Breast epithelium (tissue), 4 donors: ENCODE measurements around the gene GALNT9. TPM values are rescaled to one million over a fixed set of nuclear protein-coding genes. Genes with fewer than 3 reads are reported as not detected.

Experiments used
- DNase-seq, 2 donors: peaks; one replicate each; pipeline ENCODE4 v3.0.0-alpha.2; 2019; ENCODE audit warnings: low spot score in 2 of 2
- H3K27ac ChIP-seq, 2 donors: fragments of 200-600 bp; sonication (generic) in 1 of 2; one replicate each; pipeline ENCODE4 v1.5.1; 2016 to 2019; ENCODE audit warnings: mild to moderate bottlenecking in 1 of 2
- H3K27me3 ChIP-seq, 2 donors: fragments of 200-600 bp; sonication (generic) in 1 of 2; one replicate each; pipeline versions ENCODE4 v1.5.1 to v1.6.0; 2017 to 2019; ENCODE audit warnings: control low read depth in 1 of 2, mild to moderate bottlenecking in 1 of 2
- H3K36me3 ChIP-seq: fragments of 200-600 bp; one replicate; pipeline ENCODE4 v1.5.1; 2019
- H3K4me1 ChIP-seq, 2 donors: fragments of 200-600 bp; sonication (generic); one replicate each; pipeline ENCODE4 v1.5.1; 2016 to 2019; ENCODE audit warnings: control low read depth in 1 of 2
- H3K4me3 ChIP-seq, 3 donors: fragments of 200-600 bp; sonication (generic); 1 replicate in 2 of 3; 2 replicates in 1 of 3; pipeline ENCODE4 v1.5.1; 2016 to 2019; ENCODE audit warnings: mild to moderate bottlenecking in 3 of 3, moderate library complexity in 2 of 3
- H3K9me3 ChIP-seq, 2 donors: fragments of 200-600 bp; sonication (generic) in 1 of 2; one replicate each; pipeline ENCODE4 v1.5.1; 2016 to 2019; ENCODE audit warnings: control low read depth in 1 of 2
- POLR2A ChIP-seq: fragments of 450-650 bp; IDR thresholded peaks from one replicate; pipeline ENCODE4 v1.6.1; 2016; ENCODE audit warnings: antibody characterized with exemption, mild to moderate bottlenecking, moderate library complexity
- POLR2AphosphoS5 ChIP-seq, 3 donors: sonication (generic); formaldehyde crosslinking; IDR thresholded peaks; one replicate each; pipeline ENCODE4 v1.6.1; 2017; ENCODE audit warnings: antibody characterized with exemption in 3 of 3
- intact Hi-C: fragments of 100-400 bp; cut with DNase I; formaldehyde crosslinking; loops from one replicate; pipeline ENCODE4 v1.15.1; 2023; ENCODE audit warnings: low total_unique reads
- total RNA-seq, 3 donors: library from RNA; depleted of rRNA; stranded (reverse); fragments of >200 nt; gene quantifications; one replicate each; pipeline ENCODE4 v1.1.0, GENCODE V29; 2016
- TF ChIP-seq, protein P1 (sequence below), 3 donors: fragments of 450-650 bp; IDR thresholded peaks; one replicate each; pipeline ENCODE4 v1.5.1; 2016 to 2017; ENCODE audit warnings: antibody characterized with exemption in 3 of 3, mild to moderate bottlenecking in 3 of 3, moderate library complexity in 3 of 3

GALNT9 gene
- total RNA-seq, 3 donors from 2014 or later, result 2.9 TPM; not detected in 2

DNA sequence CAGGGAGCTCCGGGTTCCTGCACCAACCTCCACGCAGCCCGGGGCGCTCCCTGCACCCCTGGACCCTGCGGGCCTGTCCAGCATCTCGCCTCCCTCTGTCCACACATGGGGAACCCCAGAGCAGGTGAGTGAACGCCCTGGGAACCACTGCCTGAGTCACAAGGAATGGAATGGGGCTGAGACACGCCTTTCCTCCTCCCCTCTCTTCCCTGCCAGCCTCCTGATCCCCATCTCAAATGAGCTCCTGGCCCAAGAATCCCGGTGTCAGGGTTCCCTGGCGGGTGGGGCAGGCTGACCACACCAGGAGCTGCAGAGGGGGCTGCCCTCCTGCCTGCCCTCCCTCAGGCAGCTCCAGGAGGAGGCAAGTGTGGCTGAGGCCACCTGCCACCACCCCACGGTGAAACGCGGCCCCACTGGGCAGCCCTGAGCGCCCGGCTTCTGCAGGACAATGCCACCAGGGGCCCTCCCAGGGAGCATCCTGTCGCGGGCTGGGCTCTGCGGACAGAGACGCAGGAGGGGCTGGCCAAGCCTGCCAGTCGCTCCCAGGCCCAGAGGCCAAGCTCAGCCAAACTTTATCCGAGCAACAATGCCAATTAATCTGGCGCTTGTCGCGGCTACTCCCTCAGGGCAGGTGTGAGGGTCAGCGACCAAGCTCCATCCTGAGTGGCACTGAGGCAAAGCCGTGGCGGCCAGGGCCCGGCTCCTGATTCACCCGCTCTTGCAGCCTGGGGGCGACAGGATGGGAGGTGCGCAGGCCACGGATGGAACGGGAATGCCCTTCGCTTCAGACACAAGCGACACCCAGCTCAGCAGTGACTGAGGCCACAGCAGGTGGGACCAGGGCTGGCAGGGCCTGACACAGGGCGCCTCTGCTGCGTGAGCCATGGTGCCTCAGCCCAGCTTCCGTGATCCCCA, 44.3 kb downstream of the GALNT9 start:
- Histone ChIP-seq H3K27ac (no peak overlapping the region), H3K36me3 (no peaks in the 10 kb centered on the region), H3K4me3 (no peak overlapping the region), H3K4me1 (peaks cover 0 to 8% of the 10 kb centered on the region in 2 donors), H3K27me3 (peaks cover 0 to 96% of the 10 kb centered on the region in 2 donors), H3K9me3 (no peaks in the 10 kb centered on the region)
- intact Hi-C loops, result no loop called here
- no peak for DNase-seq
- no peak for TF ChIP-seq POLR2AphosphoS5 (IDR thresholded peaks at IDR 0.05)
- TF ChIP-seq POLR2A, result no peak
- TF ChIP-seq, protein P1, sequence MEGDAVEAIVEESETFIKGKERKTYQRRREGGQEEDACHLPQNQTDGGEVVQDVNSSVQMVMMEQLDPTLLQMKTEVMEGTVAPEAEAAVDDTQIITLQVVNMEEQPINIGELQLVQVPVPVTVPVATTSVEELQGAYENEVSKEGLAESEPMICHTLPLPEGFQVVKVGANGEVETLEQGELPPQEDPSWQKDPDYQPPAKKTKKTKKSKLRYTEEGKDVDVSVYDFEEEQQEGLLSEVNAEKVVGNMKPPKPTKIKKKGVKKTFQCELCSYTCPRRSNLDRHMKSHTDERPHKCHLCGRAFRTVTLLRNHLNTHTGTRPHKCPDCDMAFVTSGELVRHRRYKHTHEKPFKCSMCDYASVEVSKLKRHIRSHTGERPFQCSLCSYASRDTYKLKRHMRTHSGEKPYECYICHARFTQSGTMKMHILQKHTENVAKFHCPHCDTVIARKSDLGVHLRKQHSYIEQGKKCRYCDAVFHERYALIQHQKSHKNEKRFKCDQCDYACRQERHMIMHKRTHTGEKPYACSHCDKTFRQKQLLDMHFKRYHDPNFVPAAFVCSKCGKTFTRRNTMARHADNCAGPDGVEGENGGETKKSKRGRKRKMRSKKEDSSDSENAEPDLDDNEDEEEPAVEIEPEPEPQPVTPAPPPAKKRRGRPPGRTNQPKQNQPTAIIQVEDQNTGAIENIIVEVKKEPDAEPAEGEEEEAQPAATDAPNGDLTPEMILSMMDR (IDR thresholded peaks at IDR 0.05), result no peak

DNA sequence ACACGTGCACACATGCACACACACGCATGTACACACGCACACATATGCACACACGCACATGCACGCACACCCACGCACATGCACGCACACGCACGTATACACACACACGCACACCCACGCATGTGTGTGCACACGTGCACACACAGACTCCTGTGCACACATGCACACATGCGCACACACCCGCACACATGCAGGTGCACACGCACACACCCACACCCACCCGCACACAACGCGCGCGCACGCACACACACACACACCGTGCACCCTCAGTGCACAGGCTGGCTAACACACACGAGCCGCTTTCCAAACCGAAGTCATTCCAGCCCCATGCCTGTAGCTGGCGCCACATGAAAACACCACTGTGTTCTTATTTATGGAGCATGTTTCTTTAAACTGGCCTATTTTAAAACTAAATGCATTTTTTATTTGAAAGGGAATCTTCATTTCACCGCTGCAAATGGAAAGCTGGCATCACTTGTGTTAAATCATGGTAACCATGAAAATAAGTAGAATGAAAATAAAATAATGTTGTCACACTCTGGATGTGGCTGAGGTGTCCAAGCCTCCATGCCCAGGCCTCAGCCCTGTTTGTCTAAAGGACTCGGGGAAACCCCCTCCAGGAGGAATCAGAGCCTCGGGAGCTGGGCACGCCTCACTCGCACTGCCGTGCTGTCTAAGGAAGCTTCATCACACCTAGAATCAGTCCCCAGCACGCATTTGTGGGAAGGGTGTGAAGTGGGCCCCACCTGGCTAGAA, 45.1 kb downstream of the GALNT9 start:
- Histone ChIP-seq H3K4me3 (no peak overlapping the region), H3K9me3 (no peaks in the 10 kb centered on the region), H3K27ac (no peak overlapping the region), H3K36me3 (no peaks in the 10 kb centered on the region), H3K27me3 (peaks cover 0 to 97% of the 10 kb centered on the region in 2 donors), H3K4me1 (peaks cover 0 to 8% of the 10 kb centered on the region in 2 donors)
- no peak for DNase-seq
- intact Hi-C loops, result no loop called here
- TF ChIP-seq POLR2AphosphoS5 (IDR thresholded peaks at IDR 0.05) (no peak), POLR2A (no peak)
- TF ChIP-seq, protein P1 (IDR thresholded peaks at IDR 0.05), result no peak

DNA sequence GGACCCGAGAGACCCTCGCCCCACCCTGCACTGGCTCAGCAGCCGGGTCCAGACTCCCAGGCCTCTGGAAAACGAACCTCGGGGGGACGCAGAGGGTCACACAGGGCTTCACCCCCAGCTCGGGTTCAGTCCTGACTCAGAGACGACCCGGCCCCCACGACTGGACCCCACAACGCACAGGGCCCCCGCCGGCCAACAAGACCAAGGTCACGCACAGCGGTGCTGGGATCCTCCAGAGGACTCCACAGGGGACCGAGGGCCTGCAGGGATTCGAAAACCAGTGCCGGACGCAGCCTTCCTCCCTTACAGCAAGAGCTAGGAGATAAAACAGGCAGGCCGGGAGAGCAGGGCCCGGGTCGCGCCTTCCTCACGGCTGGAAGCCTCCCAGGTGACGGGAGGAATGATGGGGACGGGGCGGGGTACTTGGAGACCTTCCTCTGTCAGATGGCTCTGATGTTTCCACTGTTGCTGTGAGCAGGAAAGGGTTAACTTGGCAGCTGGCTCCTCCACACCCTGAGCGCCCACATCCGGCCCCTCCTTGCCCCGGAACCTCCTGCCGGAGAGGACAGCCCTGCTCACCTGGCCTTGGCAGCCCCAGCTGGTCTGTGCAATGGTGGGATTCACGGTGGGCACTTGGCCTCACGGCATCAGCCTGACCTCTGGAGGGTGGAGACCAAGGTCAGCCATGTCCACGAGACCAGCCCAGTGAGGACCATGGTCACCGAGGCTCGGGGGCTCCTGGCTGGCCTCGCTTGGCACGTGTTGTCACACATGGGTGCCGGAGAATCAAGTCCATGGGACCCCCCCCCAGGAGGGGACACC, 46.2 kb downstream of the GALNT9 start:
- intact Hi-C loops, result no loop called here
- Histone ChIP-seq H3K27ac (no peak overlapping the region), H3K36me3 (no peaks in the 10 kb centered on the region), H3K9me3 (no peaks in the 10 kb centered on the region), H3K4me3 (no peak overlapping the region), H3K27me3 (peaks cover 0 to 97% of the 10 kb centered on the region in 2 donors), H3K4me1 (peaks cover 0 to 8% of the 10 kb centered on the region in 2 donors)
- no peak for DNase-seq
- TF ChIP-seq, protein P1 (IDR thresholded peaks at IDR 0.05), result no peak
- TF ChIP-seq POLR2AphosphoS5 (IDR thresholded peaks at IDR 0.05), result no peak
- TF ChIP-seq POLR2A, result no peak

DNA sequence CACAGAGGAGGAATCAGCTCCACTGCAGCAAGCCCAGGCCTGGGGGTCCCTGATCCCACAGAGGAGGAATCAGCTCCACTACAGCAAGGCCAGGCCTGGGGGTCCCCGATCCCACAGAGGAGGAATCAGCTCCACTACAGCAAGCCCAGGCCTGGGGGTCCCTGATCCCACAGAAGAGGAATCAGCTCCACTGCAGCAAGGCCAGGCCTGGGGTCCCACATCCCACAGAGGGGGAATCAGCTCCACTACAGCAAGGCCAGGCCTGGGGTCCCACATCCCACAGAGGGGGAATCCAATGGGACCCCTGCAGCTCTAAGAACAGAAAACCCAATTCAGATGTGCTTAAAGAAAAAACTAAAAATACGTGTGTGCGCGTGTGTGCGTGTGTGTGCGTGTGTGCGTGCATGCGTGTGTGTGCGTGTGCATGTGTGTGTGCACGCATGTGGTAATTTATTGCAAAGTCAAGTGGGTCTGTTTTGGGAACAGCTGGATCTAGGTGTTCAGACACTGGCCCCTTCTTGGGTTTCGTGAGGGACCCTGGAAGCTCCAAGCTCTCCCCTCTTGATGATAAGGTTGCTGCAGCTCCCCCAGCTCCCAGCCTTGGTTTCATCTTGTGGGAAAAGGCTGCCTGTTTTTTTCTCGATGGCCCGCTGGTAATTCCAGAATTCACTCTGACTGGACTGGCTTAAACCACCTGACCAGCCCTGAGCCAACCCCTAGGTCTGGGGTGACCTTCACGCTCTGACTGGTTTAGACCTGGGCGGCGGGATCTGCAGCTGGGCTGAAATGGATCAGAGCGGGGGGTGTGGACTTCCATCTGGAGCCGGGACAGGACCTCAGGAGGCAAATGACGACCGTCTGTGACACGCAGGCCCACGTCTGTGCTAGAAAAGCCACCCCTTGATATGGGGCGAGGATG, 47.1 kb downstream of the GALNT9 start:
- no peaks in the 10 kb centered on the region for H3K36me3 ChIP-seq
- no peak overlapping the region for H3K4me3 ChIP-seq
- TF ChIP-seq POLR2A (no peak), POLR2AphosphoS5 (IDR thresholded peaks at IDR 0.05) (no peak)
- TF ChIP-seq, protein P1 (IDR thresholded peaks at IDR 0.05), result no peak
- peaks cover 0 to 8% of the 10 kb centered on the region in 2 donors for H3K4me1 ChIP-seq
- no peaks in the 10 kb centered on the region for H3K9me3 ChIP-seq
- no peak for DNase-seq
- intact Hi-C loops, result no loop called here
- H3K27me3 ChIP-seq, result peaks cover 0 to 97% of the 10 kb centered on the region in 2 donors
- no peak overlapping the region for H3K27ac ChIP-seq
